Activated T-cell treated with anti-CD3 and anti-CD28 coated beads, Interleukin-2, amount 50 U/mL, for 1 hour (primary cell): Measurements from ENCODE around the gene SLC35A3.
A peak's percentile ranks its signal among the peaks of the same experiment; 100 is the strongest.
"Not testable (repeated sequence)": the region's sequence is repeated elsewhere in the genome, so short reads cannot be mapped to it uniquely, and the experiment has no call there.

Source experiments
- DNase-seq: peaks from one replicate; pipeline ENCODE4 v3.0.0-alpha.2; 2020

The SLC35A3 gene

DNA sequence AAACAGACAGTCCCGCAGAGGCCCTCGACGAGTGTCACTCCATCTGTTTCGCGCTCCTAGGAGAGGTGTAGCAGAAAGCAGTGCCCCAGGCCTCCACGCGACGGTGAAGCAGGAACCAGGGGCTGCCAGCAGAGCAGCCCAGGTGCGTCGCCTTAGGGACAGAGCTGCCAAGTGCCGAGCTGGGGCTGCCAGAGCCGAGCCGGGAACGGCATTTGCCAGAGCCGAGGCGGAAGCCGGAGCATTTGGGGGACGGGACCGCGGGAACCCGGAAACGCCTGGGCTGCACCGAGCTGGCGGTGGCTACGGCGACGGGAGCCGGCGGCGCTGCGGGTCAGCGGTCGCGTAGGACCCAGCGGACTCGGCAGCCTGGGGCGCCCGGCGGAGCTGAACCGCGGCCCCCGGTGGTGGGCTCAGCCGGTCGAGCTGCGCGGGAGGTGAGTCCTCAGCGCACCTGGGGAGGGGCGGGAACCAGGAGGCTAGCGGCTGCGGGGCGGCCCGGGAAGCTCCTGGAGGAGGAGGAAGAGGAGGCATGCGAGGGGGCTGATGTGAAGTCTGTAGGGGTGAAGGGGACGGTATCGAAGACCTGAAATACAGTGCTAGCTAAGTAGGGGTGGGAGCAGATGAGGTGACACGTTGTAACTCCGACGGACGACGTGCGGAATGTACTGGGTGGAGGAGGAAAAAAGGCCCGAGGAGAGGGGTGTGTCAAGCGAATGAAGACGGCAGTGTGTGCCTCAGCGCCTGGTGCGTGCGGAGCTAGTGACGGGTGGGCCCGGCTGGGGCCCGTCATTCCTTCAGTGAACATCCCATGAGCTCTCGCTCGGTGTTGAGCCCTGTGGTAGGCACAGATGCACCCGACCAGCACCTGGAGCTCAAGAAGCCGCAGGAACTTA, at the start of gene SLC35A3:
TSS of gene SLC35A3 (plus strand) at position 268 of the 893 bp plus-strand sequence. CDS start 23,559 bp downstream, outside the sequence.
- DNase-seq, result peak; percentile 86

DNA sequence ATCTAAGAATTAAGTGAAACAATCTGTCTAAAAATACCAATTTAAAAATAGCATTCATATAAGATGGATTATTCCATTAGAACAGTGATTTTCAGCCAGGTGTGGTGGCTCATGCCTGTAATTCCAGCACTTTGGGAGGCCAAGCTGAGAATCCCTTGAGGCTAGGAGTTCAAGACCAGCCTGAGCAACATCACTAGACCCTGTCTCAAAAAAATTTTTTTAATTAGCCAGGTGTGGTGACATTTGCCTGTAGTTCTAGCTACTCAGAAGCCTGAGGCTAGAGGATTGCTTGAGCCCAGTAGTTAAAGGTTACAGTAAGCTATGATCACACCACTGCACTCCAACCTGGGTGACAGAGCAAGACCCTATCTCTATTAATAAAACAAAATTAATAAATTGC, 35.0 kb upstream of the SLC35A3 start:
- DNase-seq, result no peak

- no peak for DNase-seq
These were observed 34.3 kb upstream of the SLC35A3 start for GRCh38 chr1:99935534-99935933.

DNA sequence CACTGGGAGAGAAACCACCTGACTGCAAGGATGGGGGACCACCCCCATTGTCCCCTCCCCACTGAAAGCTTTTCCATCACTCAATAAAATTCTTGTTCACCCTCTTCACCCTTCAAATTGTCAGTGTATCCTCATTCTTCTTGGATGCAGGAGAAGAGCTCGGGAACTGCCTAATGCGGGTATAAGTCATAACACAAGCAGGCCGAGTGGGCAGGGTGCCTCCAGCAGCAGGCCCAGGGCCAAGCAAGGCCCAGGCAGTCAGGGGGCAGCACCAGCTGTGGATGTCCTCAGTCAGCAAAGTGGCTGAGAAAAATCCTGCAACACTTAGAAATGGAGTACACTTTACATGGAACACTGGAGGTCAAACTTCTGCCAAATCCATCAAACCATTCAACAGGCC, 33.7 kb upstream of the SLC35A3 start:
- DNase-seq, result no peak

GRCh38 chr1:99942723-99943122, 27.1 kb upstream of the SLC35A3 start:
- DNase-seq, result no peak

GRCh38 chr1:99943223-99943794, 26.5 kb upstream of the SLC35A3 start:
- DNase-seq, result no peak

GRCh38 chr1:99944192-99944591, 25.6 kb upstream of the SLC35A3 start:
- no peak for DNase-seq

GRCh38 chr1:99945174-99945573, 24.6 kb upstream of the SLC35A3 start:
- no peak for DNase-seq

DNA sequence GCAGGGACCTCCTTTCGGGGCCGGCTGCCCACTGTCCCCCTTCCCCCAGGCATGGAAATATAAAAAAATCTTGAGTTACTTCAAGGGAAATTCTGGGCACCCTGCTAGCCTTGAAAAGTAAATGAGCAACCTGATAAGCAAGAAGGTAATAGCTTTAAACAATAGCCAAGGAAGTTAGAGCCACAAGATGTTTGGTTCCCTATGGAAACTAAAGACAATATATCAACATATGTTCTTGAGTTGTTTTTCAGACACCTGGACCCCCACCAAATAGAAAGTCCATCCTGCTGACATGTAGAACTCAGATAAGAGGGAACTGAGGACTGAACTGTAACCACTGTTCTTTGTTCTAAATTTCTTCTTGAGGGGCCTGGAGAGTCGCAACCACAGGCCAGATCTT, 19.3 kb upstream of the SLC35A3 start:
- no peak for DNase-seq

- no peak for DNase-seq
These were observed 17.3 kb upstream of the SLC35A3 start for GRCh38 chr1:99952522-99952921.

DNA sequence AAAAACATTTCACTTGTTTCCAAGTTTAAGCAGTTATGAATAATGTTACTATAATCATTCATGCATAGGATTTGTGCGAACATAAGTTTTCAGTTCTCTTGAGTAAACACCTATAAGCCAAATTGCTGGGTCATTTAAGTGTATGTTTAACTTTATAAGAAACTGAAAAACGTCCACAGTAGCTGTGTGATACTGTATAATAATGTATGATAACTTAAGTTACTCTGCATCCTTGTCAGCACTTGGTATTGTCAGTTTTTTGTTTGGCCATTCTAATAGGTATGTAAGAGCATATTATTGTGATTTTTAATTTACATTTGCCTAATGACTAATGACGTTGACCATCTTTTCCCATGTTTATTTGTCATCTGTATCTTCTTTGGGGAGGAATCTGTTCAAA, 14.4 kb upstream of the SLC35A3 start:
- DNase-seq, result no peak

DNA sequence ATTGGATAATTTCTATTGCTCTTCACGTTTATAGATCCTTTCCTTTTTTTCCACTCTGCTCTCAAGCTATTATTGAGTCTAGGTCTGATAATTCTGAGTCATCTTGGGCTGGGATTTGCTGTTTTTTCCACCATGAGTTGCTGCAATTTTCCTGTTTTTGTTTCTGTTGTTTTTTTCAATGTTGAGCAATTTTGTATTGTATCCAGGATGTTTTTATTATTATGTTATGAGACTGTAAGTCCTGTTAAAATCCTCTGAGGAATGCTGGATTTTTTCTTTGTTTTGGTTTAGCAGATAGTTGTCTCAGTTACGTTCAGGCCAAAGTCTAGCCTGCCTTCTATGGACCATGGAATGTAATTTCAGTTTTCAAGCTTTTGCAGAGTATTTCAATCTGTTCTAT, 13.0 kb upstream of the SLC35A3 start:
- DNase-seq, result no peak

GRCh38 chr1:99957818-99958217, 12.0 kb upstream of the SLC35A3 start:
- DNase-seq, result no peak

DNA sequence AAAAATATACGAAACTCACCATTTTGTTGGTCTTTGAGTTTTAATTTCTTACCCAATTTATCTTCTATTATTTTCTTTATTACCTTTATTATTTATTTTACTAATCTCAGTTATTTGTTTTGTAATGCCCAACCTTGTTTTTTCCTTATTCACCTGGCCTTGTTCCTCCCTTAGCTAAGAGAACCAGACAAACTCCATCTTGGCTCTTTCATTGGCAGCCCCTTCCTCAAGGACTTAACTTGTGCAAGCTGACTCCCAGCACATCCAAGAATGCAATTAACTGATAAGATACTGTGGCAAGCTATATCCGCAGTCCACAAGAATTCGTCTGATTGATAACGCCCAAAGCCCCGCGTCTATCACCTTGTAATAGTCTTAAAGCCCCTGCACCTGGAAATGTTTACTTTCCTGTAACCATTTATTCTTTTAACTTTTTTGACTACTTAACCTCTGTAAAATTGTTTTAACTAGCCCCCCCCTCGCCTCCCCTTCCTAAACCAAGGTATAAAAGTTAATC, 10.5 kb upstream of the SLC35A3 start:
- DNase-seq, result not testable (repeated sequence)

- not testable (repeated sequence) for DNase-seq
These were observed 9.5 kb upstream of the SLC35A3 start for GRCh38 chr1:99960260-99960659.

DNA sequence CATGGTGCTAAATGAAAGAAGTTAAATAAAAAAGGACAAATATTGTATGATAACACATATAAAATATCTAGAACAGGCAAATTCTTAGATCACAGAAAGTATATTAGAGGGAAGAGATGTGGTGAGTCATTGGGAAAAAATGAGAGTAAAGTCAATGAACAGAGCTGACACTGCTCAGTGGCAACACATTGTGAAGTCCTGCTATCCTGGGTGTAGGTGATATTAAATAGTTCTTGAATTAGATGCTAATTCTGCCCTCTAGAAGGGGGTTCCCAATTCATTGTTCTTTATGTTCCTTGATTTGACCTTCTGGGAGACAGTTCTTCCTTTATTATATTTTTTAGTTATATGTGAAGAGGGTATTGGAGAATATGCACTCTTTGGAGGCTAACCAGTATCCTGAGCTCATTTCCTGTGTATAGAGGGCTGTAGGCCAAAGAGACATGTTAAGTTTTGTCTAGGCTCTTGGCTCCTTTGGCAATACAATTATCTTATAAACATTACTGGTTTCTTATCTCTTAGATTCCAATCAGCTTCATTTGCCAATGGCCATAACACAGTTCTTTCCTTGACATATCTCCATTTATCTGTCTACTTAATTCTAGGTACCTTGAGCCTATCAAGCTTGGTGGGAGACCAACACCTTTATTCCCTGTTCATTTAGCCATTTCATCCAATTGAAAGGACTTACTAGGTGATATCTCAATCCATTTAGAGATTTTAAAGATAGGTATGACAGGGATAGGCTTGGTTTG, 6.6 kb upstream of the SLC35A3 start:
- no peak for DNase-seq

DNA sequence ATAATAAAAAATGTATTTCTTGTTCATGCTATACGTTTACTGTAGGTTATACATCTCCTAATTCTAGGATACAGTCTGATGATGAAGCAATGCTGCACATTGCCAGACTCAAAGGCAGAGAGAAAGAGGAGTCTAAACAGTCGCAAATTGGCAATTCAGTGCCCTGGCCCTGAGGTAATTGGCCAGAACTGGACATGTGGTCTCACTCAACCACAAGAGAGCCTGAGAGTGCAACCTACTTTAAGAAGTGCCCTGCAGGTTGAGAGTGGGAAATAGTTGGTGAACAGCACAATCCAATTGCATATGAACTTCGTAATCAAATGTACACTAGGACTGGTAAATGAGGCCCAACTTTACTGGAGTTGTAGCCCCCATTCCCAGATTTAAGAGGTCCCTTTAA, 5.0 kb upstream of the SLC35A3 start:
- DNase-seq, result no peak

- no peak for DNase-seq
These were observed 4.0 kb upstream of the SLC35A3 start for GRCh38 chr1:99965646-99966375.

DNA sequence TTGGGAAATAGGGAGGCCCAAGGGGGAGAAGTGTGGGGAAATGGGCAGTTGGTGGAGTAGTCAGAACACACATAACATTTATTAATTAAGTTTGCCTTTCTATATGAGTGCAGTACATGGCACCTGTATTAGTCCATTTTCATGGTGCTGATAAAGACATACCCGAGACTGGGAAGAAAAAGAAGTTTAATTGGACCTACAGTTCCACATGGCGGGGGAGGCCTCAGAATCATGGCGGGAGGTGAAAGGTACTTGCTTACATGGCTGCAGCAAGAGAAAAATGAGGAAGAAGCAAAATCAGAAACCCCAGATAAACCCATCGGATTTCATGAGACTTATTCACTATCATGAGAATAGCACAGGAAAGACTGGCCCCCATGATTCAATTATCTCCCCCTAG, 1.6 kb upstream of the SLC35A3 start:
- DNase-seq, result no peak

- no peak for DNase-seq
These were observed 502 bp upstream of the SLC35A3 start for GRCh38 chr1:99969260-99969728.

DNA sequence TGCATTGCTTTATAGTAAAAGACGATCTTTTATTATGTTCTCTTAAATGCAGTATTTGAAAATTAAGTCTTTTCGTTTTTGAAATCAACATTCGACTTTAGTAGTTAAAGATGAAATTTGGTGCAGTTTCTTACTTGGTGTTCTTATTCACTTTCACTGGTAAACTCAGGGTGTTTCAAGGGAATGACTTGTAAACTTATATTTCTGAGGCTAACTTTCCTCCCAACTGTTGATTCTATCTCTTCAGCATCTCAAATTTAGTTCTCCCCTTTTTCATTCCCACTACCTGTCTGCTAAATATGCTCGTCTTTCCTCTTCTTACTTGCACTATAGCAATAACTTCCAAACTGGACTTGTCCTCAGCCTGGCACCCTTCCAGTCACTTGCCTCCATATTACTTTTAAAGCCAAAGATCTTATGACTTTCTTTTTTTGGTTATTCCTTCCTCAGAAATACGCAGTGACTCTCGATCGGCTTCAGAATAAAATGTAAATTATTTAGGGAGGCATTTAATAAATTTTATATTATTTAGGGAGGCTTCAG, 988 bp downstream of the SLC35A3 start:
- no peak for DNase-seq

- DNase-seq, result not testable (repeated sequence)
These were observed 2.3 kb downstream of the SLC35A3 start for GRCh38 chr1:99972066-99972465.
